HG03135 (cell line): Measurements from ENCODE around the gene WWOX.
"Not testable (repeated sequence)": the region's sequence is repeated elsewhere in the genome, so short reads cannot be mapped to it uniquely, and the experiment has no call there.

ENCODE experiments used
- ATAC-seq: cut with Tn5 transposase; IDR thresholded peaks from one replicate; pipeline ENCODE4 v1.9.1; 2021; ENCODE audit warnings: mild to moderate bottlenecking, moderate library complexity; ENCODE audit not compliant: unreplicated experiment

The WWOX gene

GRCh38 chr16:78664811-78665772, 565.6 kb downstream of the WWOX start:
- no peak for ATAC-seq

GRCh38 chr16:78666318-78666717, 566.9 kb downstream of the WWOX start:
- ATAC-seq: no peak

- ATAC-seq: no peak
Observed at GRCh38 chr16:78667675-78668074, 568.2 kb downstream of the WWOX start.

- ATAC-seq: no peak
Observed at GRCh38 chr16:78668393-78668792, 568.9 kb downstream of the WWOX start.

- no peak for ATAC-seq
Observed at GRCh38 chr16:78669994-78670393, 570.5 kb downstream of the WWOX start.

- no peak for ATAC-seq
Observed at GRCh38 chr16:78672779-78673556, 573.5 kb downstream of the WWOX start.

GRCh38 chr16:78673884-78674283, 574.4 kb downstream of the WWOX start:
- ATAC-seq: no peak

- no peak for ATAC-seq
Observed at GRCh38 chr16:78675312-78675711, 575.9 kb downstream of the WWOX start.

GRCh38 chr16:78675951-78676792, 576.7 kb downstream of the WWOX start:
- no peak for ATAC-seq

GRCh38 chr16:78677181-78677731, 577.8 kb downstream of the WWOX start:
- ATAC-seq: no peak

- no peak for ATAC-seq
Observed at GRCh38 chr16:78679546-78679945, 580.1 kb downstream of the WWOX start.

GRCh38 chr16:78681743-78682142, 582.3 kb downstream of the WWOX start:
- no peak for ATAC-seq

- no peak for ATAC-seq
Observed at GRCh38 chr16:78684030-78684611, 584.7 kb downstream of the WWOX start.

GRCh38 chr16:78684655-78685375, 585.4 kb downstream of the WWOX start:
- ATAC-seq: no peak

- ATAC-seq: no peak
Observed at GRCh38 chr16:78686601-78687000, 587.1 kb downstream of the WWOX start.

GRCh38 chr16:78689028-78689427, 589.6 kb downstream of the WWOX start:
- no peak for ATAC-seq

- ATAC-seq: no peak
Observed at GRCh38 chr16:78689536-78689935, 590.1 kb downstream of the WWOX start.

GRCh38 chr16:78690510-78690909, 591.1 kb downstream of the WWOX start:
- ATAC-seq: no peak

GRCh38 chr16:78691746-78692145, 592.3 kb downstream of the WWOX start:
- not testable (repeated sequence) for ATAC-seq

- no peak for ATAC-seq
Observed at GRCh38 chr16:78693496-78693895, 594.0 kb downstream of the WWOX start.
